SK-N-SH (cell line): Measurements from ENCODE around the gene PRM1.

Experiments used
- ELF1 ChIP-seq: IDR thresholded peaks from 2 replicates; pipeline ENCODE4 v1.4.0; 2012
- TAF1 ChIP-seq: IDR thresholded peaks from 2 replicates; pipeline ENCODE4 v1.6.1; 2012; ENCODE audit warnings: low read depth, mild to moderate bottlenecking, low read length, moderate library complexity, borderline replicate concordance

GRCh38 chr16:11272921-11273720, 8.0 kb downstream of the PRM1 start, which contains the start of gene PRM3:
- no peak for TF ChIP-seq ELF1
- no peak for TF ChIP-seq TAF1
